ENCODE results near the gene CDKN2D. TPM values are rescaled to one million over a fixed set of nuclear protein-coding genes. Genes with fewer than 3 reads are reported as not detected.
A peak's percentile ranks its signal among the peaks of the same experiment; 100 is the strongest.
"Not testable (repeated sequence)": the region's sequence is repeated elsewhere in the genome, so short reads cannot be mapped to it uniquely, and the experiment has no call there.

CDKN2D gene
- total RNA-seq, 1 experiment from 2014 or later = 15.6 TPM

GRCh38 chr19:10533646-10534386 is 35.0 kb downstream of the CDKN2D start:
- in situ Hi-C loops (cut with HindIII; ENCODE audit: low sequenced_read_pairs) = no loop called here
- DNase-seq (ENCODE audit: low spot score) = no peak

- in situ Hi-C loops (cut with HindIII; ENCODE audit: low sequenced_read_pairs) = no loop called here
- DNase-seq (ENCODE audit: low spot score) = no peak
Observed at GRCh38 chr19:10532457-10532856, 36.3 kb downstream of the CDKN2D start.

GRCh38 chr19:10526887-10527286 is 41.9 kb downstream of the CDKN2D start:
- DNase-seq (ENCODE audit: low spot score); in situ Hi-C loops (cut with HindIII; ENCODE audit: low sequenced_read_pairs): not testable (repeated sequence)

- DNase-seq (ENCODE audit: low spot score) = no peak
Observed at GRCh38 chr19:10525636-10526035, 43.1 kb downstream of the CDKN2D start.

DNA sequence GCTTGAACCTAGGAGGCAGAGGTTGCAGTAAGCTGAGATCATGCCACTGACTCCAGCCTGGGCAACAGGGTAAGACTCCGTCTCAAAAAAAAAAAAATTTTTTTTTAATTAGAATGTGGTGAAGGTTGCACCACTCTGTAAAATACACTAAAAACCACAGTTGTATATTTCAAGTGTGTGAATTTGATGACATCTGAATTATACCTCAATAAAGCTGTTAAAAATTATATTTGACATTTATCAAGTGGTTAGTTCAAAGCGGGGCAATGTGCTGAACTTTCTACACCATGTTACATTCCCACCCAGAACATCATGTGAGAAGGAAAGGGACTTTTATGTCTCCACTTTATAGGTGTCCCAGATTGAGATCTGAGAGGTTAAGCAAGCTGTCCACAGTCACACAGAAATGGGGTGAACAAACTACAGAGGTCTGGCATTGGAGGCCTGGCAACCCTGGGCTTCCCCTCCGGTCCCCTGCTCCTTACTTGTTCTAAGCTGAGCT is 45.6 kb downstream of the CDKN2D start:
- in situ Hi-C loops (cut with HindIII; ENCODE audit: low sequenced_read_pairs) = no loop called here
- DNase-seq (ENCODE audit: low spot score) = no peak

More at GRCh38 chr19:10525636-10526035, 43.1 kb downstream of the CDKN2D start:
- in situ Hi-C loops (cut with HindIII; ENCODE audit: low sequenced_read_pairs) = no loop called here

- no peak for DNase-seq (ENCODE audit: low spot score)
- in situ Hi-C loops (cut with HindIII; ENCODE audit: low sequenced_read_pairs) = no loop called here
Observed at GRCh38 chr19:10521461-10522171, 47.2 kb downstream of the CDKN2D start.

- DNase-seq (ENCODE audit: low spot score) = no peak
- in situ Hi-C loops (cut with HindIII; ENCODE audit: low sequenced_read_pairs) = no loop called here
Observed at GRCh38 chr19:10520652-10521318, 48.0 kb downstream of the CDKN2D start.

- DNase-seq (ENCODE audit: low spot score) = no peak
- in situ Hi-C loops (cut with HindIII; ENCODE audit: low sequenced_read_pairs) = no loop called here
Observed at GRCh38 chr19:10519421-10519820, 49.4 kb downstream of the CDKN2D start.

DNA sequence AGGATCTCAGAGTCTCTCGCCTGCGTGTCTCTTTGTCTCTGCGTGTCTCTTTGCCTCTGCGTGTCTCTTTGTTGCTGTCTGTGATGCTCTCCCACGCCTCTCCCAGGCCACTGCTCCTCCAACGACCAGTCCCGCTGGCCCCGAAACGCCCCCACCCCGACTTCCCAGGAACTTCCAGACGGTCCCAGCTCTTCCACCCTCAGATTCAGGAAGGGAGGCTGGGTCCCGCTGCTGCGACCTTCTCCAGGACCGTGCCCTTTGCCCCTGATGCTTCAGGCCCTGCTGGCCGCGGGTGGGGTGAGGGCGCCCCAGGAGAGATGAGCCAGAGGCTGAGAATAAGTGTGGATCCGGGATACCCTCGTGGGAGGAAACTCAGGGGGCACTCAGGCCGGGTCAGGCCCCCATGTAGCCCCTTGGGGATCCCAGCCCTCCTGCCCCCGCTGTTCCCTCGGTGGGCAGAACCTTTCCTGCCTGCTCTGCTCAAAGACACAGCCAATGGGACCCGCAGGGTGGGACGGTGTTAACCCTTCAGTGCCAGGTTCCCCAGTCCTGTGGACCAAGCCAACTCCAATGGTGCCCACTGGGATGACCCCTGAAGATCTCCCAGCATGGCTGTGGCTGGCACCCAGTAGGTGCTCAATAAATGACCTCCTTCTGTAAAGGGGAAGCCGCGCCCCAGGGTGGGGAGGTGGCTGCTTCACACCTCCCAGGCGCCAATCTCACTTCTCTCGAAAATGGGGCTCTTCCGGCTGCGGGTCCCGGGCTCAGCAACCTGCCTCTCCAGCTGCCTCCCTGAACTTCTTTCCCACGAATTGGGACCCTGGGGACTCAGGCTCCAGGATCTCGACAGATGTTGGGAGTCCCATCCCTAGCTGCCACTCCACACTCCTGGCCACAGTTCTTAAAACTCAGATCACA is 50.1 kb downstream of the CDKN2D start:
- in situ Hi-C loops (cut with HindIII; ENCODE audit: low sequenced_read_pairs) = no loop called here
- DNase-seq (ENCODE audit: low spot score) = no peak

- in situ Hi-C loops (cut with HindIII; ENCODE audit: low sequenced_read_pairs) = no loop called here
- peak; percentile 14 for DNase-seq (ENCODE audit: low spot score)
Observed at GRCh38 chr19:10517760-10518443, 50.9 kb downstream of the CDKN2D start.

- peak; percentile 5 for DNase-seq (ENCODE audit: low spot score)
- in situ Hi-C loops (cut with HindIII; ENCODE audit: low sequenced_read_pairs) = no loop called here
Observed at GRCh38 chr19:10517361-10517759, 51.4 kb downstream of the CDKN2D start, which contains the start of gene S1PR5. TSS of gene S1PR5 (minus strand) at chr19:10517447. CDS start at chr19:10515011, 2,436 bp downstream.

DNA sequence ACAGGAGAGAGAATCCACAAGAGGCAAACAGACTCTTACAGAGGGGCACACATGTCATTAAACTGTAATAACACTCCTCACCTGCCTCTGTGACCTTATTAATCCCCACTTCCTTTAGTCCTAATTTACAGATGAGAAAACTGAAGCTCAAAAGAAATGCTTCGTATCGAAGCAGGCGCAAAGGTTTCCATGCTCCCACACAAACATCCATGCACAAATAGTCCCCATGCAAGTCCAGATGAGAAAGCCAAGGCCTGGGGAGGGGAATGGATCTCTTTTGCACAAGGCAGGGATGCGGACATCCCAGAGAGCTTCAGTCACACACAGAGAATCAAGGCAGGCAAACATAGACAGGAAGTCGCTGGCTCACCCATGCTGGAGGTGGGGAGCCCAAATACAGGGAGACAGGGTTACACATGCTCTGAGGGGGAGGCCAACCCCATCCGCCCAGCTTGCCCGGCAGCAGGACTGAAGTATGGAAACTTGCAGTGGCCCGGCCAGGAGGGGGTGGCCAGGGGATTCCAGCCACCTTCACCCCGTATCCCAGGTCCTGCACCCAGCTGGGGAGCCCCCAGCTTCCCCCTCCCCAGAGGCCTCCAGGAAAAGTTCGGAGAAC is 52.0 kb downstream of the CDKN2D start:
- DNase-seq (ENCODE audit: low spot score) = no peak

More for the DNA sequence above, 52.0 kb downstream of the CDKN2D start:
- in situ Hi-C loops (cut with HindIII; ENCODE audit: low sequenced_read_pairs) = no loop called here

Other genes with a start within 250 kb of the CDKN2D start
- gene RAVER1, start 235.4 kb downstream of the CDKN2D start, total RNA-seq (2014; rRNA removed; shearing (Covaris generic)) = 21.8 and 22.7 TPM in 2 replicates
- gene ICAM3, start 229.4 kb downstream of the CDKN2D start, total RNA-seq (2014; rRNA removed; shearing (Covaris generic)) = 21.8 and 23.8 TPM in 2 replicates
- gene TYK2, start 188.4 kb downstream of the CDKN2D start, total RNA-seq (2014; rRNA removed; shearing (Covaris generic)) = 82.0 and 134 TPM in 2 replicates
- 298 and 319 TPM in 2 replicates for gene CDC37, start 165.4 kb downstream of the CDKN2D start, total RNA-seq (2014; rRNA removed; shearing (Covaris generic))
- gene PDE4A, start 148.4 kb downstream of the CDKN2D start, total RNA-seq (2014; rRNA removed; shearing (Covaris generic)) = 7.6 and 10.7 TPM in 2 replicates
- 141 and 143 TPM in 2 replicates for gene KEAP1, start 65.6 kb downstream of the CDKN2D start, total RNA-seq (2014; rRNA removed; shearing (Covaris generic))
- gene S1PR5, start 51.5 kb downstream of the CDKN2D start, total RNA-seq (2014; rRNA removed; shearing (Covaris generic)) = 13.5 and 22.1 TPM in 2 replicates
- 50.9 and 58.5 TPM in 2 replicates for gene ATG4D, start 25.1 kb downstream of the CDKN2D start, total RNA-seq (2014; rRNA removed; shearing (Covaris generic))
- gene KRI1, start 3.0 kb downstream of the CDKN2D start, total RNA-seq (2014; rRNA removed; shearing (Covaris generic)) = 17.4 and 27.0 TPM in 2 replicates
- gene AP1M2, start 18.3 kb upstream of the CDKN2D start, total RNA-seq (2014; rRNA removed; shearing (Covaris generic)) = 75.0 and 80.7 TPM in 2 replicates
- gene SLC44A2, start 56.6 kb upstream of the CDKN2D start, total RNA-seq (2014; rRNA removed; shearing (Covaris generic)) = 7.4 and 12.8 TPM in 2 replicates
- 363 and 464 TPM in 2 replicates for gene ILF3, start 85.4 kb upstream of the CDKN2D start, total RNA-seq (2014; rRNA removed; shearing (Covaris generic))
- gene QTRT1, start 132.5 kb upstream of the CDKN2D start, total RNA-seq (2014; rRNA removed; shearing (Covaris generic)) = 85.4 and 93.4 TPM in 2 replicates
- gene DNM2, start 149.1 kb upstream of the CDKN2D start, total RNA-seq (2014; rRNA removed; shearing (Covaris generic)) = 90.2 and 121 TPM in 2 replicates

Measured in G401 (cell line).